Osteoblast (primary cell): ENCODE data around the gene CIAPIN1. TPM values are rescaled to one million over a fixed set of nuclear protein-coding genes. Genes with fewer than 3 reads are reported as not detected.

ENCODE experiments used
- DNase-seq: peaks from one replicate; pipeline ENCODE4 v3.0.0; 2011; ENCODE audit warnings: low spot score, mixed read lengths; ENCODE audit not compliant: insufficient read length; ENCODE audit errors: missing footprints
- H2AFZ ChIP-seq: 2 replicates; pipeline ENCODE4 v1.6.0; 2011; ENCODE audit warnings: mild to moderate bottlenecking, low read length
- H3K27ac ChIP-seq: 2 replicates; pipeline ENCODE4 v1.5.1; 2011; ENCODE audit warnings: mild to moderate bottlenecking, low read depth, low read length, moderate library complexity
- H3K27me3 ChIP-seq: 2 replicates; pipeline ENCODE4 v1.6.0; 2012; ENCODE audit warnings: mild to moderate bottlenecking, control low read depth, inconsistent platforms, low read length, moderate library complexity; ENCODE audit not compliant: insufficient read depth
- H3K36me3 ChIP-seq: 2 replicates; pipeline ENCODE4 v1.5.1; 2011; ENCODE audit warnings: mild to moderate bottlenecking, low read length, control low read depth, moderate library complexity; ENCODE audit not compliant: insufficient read depth
- H3K4me1 ChIP-seq: 2 replicates; pipeline ENCODE4 v1.5.1; 2011; ENCODE audit warnings: mild to moderate bottlenecking, low read length, control low read depth, moderate library complexity; ENCODE audit not compliant: insufficient read depth
- H3K4me2 ChIP-seq: 2 replicates; pipeline ENCODE4 v1.6.0; 2011; ENCODE audit warnings: mild to moderate bottlenecking, low read length; ENCODE audit not compliant: insufficient read depth
- H3K4me3 ChIP-seq: fragments of 200-600 bp; sonication (generic); 3 replicates; pipeline ENCODE4 v1.5.1; 2012; ENCODE audit warnings: mild to moderate bottlenecking, low read length, inconsistent platforms; ENCODE audit not compliant: insufficient read depth
- H3K79me2 ChIP-seq: 2 replicates; pipeline ENCODE4 v1.6.0; 2012; ENCODE audit warnings: mild to moderate bottlenecking, low read length, control low read depth, inconsistent platforms; ENCODE audit not compliant: insufficient read depth
- H3K9me3 ChIP-seq: 2 replicates; pipeline ENCODE4 v1.5.1; 2011; ENCODE audit warnings: low read depth, low read length, control low read depth
- H4K20me1 ChIP-seq: 2 replicates; pipeline ENCODE4 v1.6.0; 2012; ENCODE audit warnings: mild to moderate bottlenecking, low read length, control low read depth; ENCODE audit not compliant: insufficient read depth
- CTCF ChIP-seq: IDR thresholded peaks from 2 replicates; pipeline ENCODE4 v1.5.1; 2011; ENCODE audit warnings: mild to moderate bottlenecking, low read depth, low read length, moderate library complexity; ENCODE audit errors: extremely low read depth
- total RNA-seq: library from RNA; depleted of rRNA; stranded (reverse); fragments of >200 nt; gene quantifications from 2 replicates; pipeline ENCODE4 v1.2.3, GENCODE V29; 2012

Gene CIAPIN1
- total RNA-seq, 1 donor, result 39.8 TPM

DNA sequence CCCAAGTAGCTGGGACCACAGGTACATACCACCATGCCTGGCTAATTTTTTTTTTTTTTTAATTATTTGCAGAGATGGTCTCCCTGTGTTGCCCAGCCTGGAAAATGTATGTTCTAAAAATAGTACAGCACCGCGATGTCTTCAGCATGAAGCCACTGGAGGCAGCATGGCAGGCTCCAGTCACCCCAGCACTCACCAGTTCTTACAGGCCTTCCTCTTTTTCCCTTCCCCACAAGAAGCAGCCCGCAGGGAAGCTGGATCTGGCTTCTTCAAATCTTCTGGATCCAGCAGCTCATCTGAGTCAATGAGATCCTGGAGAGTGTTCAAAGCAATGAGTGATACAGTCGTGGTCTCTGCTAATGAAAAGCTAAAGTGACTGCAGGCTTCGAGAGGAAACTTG, 16.2 kb downstream of the CIAPIN1 start:
- H3K4me3 ChIP-seq, result no peak overlapping the region
- no peaks in the 10 kb centered on the region for H3K79me2 ChIP-seq
- H4K20me1 ChIP-seq, result no peaks in the 10 kb centered on the region
- H3K4me1 ChIP-seq, result no peaks in the 10 kb centered on the region
- no peaks in the 10 kb centered on the region for H3K9me3 ChIP-seq
- TF ChIP-seq CTCF, result no peak
- peaks cover 72% of the 10 kb centered on the region for H3K36me3 ChIP-seq
- no peak overlapping the region for H3K27ac ChIP-seq
- H3K27me3 ChIP-seq, result no peaks in the 10 kb centered on the region
- DNase-seq, result no peak
- H2AFZ ChIP-seq, result no peak overlapping the region
- H3K4me2 ChIP-seq, result no peak overlapping the region

DNA sequence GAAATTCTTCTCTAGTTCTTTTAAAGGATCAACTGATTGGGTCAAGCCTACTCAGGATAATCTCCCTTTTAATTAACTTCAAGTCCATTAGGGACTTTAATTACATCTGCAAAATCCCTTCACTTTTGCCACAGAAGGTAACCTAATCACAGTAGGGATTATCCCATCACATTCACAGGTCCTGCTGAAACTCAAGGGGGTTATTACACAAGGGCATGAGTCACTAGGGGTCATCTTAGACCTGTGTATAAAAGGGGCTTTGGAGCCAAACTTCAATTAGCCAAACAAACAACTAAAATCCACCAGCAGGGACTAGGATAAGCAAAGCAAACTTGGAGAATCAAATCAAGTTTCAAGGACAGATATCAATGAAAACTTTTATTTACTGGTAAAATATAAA, 19.4 kb downstream of the CIAPIN1 start:
- no peaks in the 10 kb centered on the region for H3K79me2 ChIP-seq
- H3K27me3 ChIP-seq, result no peaks in the 10 kb centered on the region
- no peak overlapping the region for H2AFZ ChIP-seq
- DNase-seq, result no peak
- H3K4me2 ChIP-seq, result no peak overlapping the region
- H4K20me1 ChIP-seq, result no peaks in the 10 kb centered on the region
- H3K9me3 ChIP-seq, result no peaks in the 10 kb centered on the region
- H3K36me3 ChIP-seq, result peaks cover 44% of the 10 kb centered on the region
- H3K4me1 ChIP-seq, result no peaks in the 10 kb centered on the region
- no peak overlapping the region for H3K4me3 ChIP-seq
- H3K27ac ChIP-seq, result no peak overlapping the region
- TF ChIP-seq CTCF, result no peak

DNA sequence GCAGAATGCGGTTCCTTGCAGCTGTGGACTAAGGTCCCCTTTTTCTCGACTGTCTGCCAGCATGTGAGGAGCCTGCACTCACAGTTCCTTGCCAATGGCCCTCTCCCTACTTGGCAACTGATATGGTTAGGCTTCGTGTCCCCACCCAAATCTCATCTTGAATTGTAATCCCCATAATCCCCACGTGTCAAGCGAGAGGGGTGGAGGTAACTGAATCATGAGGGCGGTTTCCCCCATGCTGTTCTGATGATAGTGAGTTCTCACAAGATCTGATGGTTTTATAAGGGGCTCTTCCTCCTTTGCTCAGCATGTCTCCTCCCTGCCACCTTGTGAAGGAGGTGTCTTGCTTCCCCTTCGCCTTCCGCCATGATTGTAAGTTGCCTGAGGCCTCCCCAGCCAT, 19.9 kb downstream of the CIAPIN1 start:
- Histone ChIP-seq H3K4me1 (peaks cover under 1% of the 10 kb centered on the region), H3K9me3 (no peaks in the 10 kb centered on the region), H2AFZ (no peak overlapping the region), H3K79me2 (no peaks in the 10 kb centered on the region), H3K27ac (no peak overlapping the region), H3K36me3 (peaks cover 38% of the 10 kb centered on the region), H3K4me3 (no peak overlapping the region), H4K20me1 (no peaks in the 10 kb centered on the region), H3K27me3 (no peaks in the 10 kb centered on the region), H3K4me2 (no peak overlapping the region)
- TF ChIP-seq CTCF, result no peak
- DNase-seq, result no peak

DNA sequence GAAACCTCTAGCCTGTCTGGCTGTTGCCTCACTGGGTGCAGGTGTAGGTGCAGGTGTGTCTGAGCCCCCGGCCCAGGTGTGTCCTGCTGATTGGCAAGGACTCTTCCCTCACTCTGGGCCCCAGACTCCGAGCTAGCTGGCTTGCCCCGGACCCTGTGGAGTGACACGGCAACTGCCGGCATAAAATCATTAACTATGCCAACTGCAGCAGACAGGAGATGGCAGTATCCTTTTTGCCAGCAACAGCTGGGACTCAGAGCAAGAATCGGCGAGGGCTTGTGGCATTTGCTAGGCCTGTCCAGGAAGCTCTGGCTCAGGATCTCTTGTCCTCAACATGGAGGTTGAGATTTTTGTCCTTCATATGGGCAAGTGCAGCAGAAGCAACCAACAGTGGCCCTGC, 20.8 kb downstream of the CIAPIN1 start:
- no peaks in the 10 kb centered on the region for H3K79me2 ChIP-seq
- no peak overlapping the region for H3K4me2 ChIP-seq
- H3K27ac ChIP-seq, result no peak overlapping the region
- no peak for DNase-seq
- peaks cover 3% of the 10 kb centered on the region for H3K4me1 ChIP-seq
- H3K36me3 ChIP-seq, result peaks cover 29% of the 10 kb centered on the region
- no peaks in the 10 kb centered on the region for H3K9me3 ChIP-seq
- TF ChIP-seq CTCF, result no peak
- H3K27me3 ChIP-seq, result no peaks in the 10 kb centered on the region
- no peak overlapping the region for H2AFZ ChIP-seq
- no peaks in the 10 kb centered on the region for H4K20me1 ChIP-seq
- H3K4me3 ChIP-seq, result no peak overlapping the region
